Endometrial microvascular endothelial cells (primary cell): ENCODE data around the gene PNMA8C. TPM values are rescaled to one million over a fixed set of nuclear protein-coding genes. Genes with fewer than 3 reads are reported as not detected.

Experiments
- in situ Hi-C: cut with HindIII; loops from 2 replicates; pipeline ENCODE4 v1.10.0; 2017; ENCODE audit warnings: low sequenced_read_pairs, low pct_unique_long_range_greater_than_20kb; ENCODE audit errors: inconsistent ontology term
- total RNA-seq: library from RNA; depleted of rRNA; stranded (reverse); fragments of >200 nt; gene quantifications from one replicate; pipeline ENCODE4 v1.2.3, GENCODE V29; 2015; ENCODE audit errors: inconsistent ontology term

The PNMA8C gene
- not detected for total RNA-seq

DNA sequence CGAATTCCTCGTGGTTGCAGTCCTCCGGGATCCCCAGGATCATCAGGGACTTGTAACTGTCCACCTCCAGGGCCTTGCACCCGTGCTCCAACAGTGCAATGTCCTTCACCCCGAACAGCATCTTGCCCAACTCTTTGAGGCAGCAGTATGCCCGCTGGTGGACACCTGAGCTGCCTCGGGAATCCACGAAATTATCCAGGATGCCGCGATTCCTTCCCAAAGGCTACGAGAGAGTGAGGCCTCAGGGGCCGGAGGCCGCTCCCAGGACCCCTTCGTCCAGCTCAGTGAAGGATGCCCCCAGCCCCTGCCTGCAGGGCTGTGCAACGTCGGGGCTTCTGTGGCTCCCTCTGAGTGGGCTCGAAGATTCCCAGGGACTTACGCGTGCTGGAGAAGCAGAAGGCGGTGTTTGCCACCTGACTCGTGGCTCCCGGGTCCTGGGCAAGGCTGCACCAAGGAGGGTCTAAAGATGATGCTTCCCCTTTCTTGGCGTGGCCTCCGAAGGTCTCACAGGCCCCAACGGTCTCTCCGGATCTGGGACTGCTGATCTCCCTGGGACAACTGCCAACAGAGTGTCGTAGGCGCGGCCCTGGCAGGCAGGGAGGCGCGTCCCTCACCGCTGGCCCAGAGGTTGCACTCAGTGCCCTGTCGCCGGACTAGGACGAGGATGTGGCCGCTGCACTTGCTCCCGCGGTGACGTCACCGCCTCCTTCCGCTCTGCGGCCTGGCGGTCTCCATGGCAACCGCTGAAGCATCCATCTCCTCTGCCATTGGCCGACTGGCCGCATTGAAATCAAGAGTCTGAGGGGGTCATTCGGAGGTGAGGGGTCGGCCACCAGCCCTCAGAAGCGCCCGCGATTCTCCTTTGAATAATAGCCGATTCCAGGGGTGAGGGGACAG, at the start of gene PNMA8C:
Gene PNMA8C (minus strand): TSS at position 698 of the 897 bp plus-strand sequence. CDS start 577 bp downstream, at position 121.
- in situ Hi-C loops: no loop called here

- in situ Hi-C loops: no loop called here
These were observed 47.2 kb upstream of the PNMA8C start for GRCh38 chr19:46475986-46476385.

DNA sequence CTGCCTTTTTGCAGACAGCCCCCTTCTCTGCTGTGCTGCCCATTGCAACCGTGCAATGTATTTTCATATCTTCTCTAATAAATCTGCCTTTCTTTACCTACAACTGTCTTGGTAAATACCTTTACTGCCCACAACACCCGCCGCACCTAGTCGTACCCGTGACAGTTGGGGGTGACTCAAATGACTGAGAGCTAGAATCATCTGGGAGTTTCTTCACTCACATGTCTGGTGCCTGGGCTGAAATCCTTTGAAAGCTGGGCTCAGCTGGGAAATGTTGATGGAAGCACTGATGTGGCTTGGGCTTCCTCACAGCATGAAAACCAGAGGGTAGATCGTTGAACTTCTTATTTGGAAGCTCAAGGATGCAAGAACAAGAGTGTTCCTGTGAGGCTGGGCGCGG, 45.5 kb upstream of the PNMA8C start:
- in situ Hi-C loops: no loop called here

- in situ Hi-C loops: no loop called here
These were observed 43.9 kb upstream of the PNMA8C start for GRCh38 chr19:46472592-46472991.

DNA sequence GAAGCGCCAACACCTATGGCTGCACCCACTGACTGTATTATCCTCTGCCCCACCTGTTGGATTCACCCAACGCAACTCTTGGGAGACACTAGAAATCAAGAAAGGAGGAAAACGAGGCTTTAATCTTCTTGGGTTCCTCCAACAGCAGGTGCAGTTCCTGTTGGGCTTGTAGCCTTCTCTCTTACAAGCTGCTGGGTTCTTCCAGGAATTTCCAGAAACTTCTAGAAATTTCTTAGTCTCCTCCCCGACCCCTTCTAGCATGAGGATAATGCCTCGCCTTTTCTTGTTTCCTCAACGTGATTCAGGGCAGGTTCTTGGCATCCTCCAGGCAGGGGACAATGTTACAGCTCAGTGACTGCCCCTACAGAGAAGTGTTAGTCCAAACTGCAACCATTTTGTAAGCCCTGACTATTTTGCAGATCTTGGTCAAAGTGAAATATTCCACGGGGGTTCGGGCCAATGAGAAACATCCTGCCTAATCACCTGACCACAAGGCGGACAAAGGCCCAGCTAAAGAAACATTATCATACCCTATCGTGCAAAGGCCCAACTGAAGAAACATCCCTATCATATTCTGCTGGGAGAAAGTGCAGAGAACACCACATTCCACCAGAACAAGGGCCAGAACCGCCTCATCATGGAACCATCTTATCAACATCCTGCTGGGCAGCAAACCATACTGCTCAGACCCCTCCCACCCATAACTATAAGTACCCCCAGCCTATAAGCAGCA, 43.2 kb upstream of the PNMA8C start:
- in situ Hi-C loops: no loop called here

DNA sequence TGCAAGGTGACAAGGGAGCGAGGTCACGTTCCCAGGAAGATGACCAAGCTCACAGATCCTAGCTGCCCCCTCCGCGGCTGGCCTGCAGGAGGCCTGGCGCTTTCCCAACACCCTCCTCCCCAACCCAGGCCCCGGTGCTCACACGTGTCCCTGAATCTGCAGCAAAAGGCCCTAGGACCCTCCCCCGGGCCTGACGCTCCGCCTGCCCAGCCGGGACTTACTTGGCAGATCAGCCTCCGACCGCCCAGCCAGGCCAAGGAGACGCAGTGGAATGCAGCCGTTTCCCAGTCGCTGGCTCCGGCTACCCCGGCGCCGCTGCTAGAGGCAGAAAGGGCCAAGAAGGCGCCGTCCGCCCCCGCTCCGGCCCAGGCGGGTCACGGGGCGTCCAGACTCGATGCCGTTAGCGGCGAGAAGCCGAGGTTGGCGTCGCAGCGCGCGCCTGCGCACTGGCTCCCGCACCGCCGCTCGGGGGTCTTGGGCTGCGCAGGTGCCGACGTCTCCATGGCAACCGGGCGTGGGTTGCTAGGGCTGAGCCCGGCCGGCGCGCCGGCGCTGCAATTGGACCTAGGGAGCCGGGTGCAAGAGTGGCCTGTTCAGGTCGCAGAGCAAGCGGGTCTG, 42.5 kb upstream of the PNMA8C start, which contains the start of gene PNMA8A:
Gene PNMA8A (minus strand): TSS at position 448 of the 618 bp plus-strand sequence. CDS start 528 bp downstream, outside the sequence.
- in situ Hi-C loops: no loop called here

- in situ Hi-C loops: no loop called here
These were observed 41.6 kb upstream of the PNMA8C start for GRCh38 chr19:46470376-46470775.

DNA sequence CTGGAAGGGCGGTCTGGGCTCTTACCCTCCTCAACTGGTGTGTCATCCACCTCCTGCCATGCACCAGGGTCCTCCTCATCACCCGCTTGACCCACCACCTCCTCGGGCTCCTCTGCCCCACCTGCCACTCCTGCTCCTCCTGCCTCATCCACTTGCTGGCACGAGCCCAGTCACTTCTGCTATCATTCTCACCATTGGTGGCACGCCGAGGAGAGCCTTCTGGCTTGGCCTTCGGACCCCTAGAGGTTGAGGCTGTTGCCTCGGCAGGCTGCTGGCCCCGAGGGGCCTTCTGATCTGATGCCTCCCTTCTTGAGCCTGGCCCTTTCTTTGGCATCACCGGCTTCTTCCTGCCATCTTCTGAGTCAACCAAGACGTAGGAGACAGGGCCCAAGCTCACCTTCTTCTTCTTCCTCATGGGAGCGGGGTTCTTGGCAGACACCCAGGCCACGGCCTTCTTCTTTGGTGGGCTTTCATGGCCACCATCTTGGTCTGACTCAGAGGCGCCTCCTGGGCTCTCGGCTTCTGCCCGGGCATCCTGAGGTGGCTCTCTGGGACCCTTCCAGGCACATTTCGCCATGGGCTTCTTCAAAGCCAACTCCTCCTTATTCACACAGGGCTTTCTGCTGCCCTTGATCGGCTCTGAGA, 40.9 kb upstream of the PNMA8C start:
- in situ Hi-C loops: no loop called here

- in situ Hi-C loops: no loop called here
These were observed 37.9 kb upstream of the PNMA8C start for GRCh38 chr19:46466536-46467196.

DNA sequence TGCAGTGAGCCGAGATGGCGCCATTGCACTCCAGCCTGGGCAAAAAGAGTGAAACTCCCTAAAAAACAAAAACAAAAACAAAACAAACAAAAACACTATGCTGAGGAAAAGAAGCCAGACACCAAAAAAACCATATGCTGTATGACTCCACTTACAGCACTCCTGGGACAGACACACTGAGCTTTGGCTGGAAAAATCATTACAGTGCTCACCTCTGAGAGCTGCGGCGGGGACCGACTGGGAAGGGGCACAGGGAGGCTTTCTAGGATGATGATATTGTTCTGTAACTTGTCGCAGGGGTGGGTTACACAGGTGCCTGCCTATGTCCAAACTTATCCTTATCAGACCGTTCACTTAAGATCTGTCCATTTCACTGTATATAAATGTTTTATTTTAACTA, 34.8 kb upstream of the PNMA8C start:
- in situ Hi-C loops: no loop called here

DNA sequence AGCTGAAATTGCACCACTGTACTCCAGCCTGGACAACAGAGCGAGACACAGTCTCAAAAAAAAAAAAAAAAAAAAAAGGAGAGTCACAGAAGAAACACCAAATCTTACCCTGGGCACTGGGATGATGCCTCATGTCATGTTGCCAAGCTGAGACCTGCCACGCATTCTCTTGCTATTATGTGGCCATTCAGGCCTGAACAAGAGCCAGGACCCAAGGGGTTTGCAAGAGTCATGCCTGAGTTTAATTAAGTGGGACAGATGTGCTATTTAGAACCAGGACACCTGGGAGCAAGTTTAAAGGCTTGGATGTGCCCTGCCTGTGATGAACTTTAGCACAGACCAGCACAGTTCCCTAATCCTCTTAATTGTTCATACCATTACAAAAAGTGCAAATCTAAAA, 32.8 kb upstream of the PNMA8C start:
- in situ Hi-C loops: no loop called here

DNA sequence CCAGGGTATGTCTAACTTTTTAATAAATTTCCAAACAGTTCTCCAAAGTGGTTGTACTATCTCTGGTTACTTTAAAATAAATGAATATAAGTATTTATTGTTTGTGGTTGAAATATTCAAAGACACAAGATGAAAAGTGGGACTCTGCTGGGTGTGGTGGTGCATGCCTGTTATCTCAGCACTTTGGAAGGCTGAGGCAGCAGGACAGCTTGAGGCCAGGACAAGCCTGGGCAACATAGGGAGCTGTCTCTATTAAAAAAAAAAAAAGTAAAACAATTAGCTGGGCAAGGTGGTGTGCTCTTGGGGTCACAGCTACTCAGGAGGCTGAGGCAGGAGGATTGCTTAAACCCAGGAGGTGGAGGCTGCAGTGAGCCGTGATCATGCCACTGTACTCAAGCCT, 32.2 kb upstream of the PNMA8C start:
- in situ Hi-C loops: no loop called here

GRCh38 chr19:46460055-46460454, 31.3 kb upstream of the PNMA8C start:
- in situ Hi-C loops: no loop called here

DNA sequence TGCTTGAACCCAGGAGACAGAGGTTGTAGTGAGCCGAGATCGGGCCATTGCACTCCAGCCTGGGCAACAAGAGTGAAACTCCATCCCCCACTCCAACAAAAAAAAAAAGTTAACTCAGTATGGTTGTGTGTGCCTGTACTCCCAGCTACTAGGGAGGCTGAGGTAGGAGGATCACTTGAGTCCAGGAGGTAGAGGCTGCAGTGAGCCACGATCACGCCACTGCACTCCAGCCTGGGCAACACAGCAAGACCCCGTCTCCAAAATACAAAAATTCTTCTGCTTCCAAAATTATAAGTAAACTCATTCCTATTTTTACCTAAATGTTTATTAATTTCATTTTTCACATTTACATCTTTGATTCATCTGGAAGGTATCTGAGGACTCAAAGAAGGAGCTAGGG, 28.2 kb upstream of the PNMA8C start:
- in situ Hi-C loops: no loop called here

DNA sequence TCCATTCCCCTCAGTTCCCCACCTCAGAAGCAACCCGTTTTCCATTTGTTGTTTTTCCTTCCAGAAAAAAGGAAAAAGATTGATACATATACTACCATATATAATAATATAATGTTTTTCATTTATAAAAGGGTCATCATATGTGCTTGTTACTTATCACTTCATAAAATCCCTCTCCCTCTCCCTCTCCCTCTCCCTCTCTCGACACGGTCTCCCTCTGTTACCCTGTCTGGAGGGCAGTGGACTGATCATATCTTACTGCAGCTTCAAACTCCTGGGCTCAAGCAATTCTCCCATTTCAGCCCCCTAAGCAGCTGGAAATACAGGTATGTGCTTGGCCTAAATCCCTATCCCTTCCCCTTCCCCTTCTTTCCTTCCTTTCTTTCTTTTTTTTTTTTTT, 25.5 kb upstream of the PNMA8C start:
- in situ Hi-C loops: no loop called here

GRCh38 chr19:46453661-46454060, 24.9 kb upstream of the PNMA8C start:
- in situ Hi-C loops: no loop called here

DNA sequence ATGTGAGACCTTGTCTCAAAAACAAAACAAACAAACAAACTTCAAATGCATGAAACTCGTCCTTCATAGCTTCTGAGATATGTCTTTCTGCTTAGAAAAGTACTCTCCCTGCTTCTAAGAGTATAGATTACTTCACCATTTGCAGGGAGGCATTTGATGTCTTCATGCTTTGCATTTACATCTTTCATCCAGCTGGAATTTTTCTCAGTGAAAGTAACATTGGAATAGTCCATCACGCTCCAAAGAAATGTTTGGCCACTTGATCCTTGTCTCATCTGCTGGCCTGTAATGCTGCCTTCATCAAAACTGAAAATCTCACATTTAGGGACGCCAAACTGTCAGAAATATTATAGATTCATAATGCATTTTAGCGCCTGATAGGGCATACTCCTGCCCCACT, 23.4 kb upstream of the PNMA8C start:
- in situ Hi-C loops: no loop called here

- in situ Hi-C loops: no loop called here
These were observed 22.6 kb upstream of the PNMA8C start for GRCh38 chr19:46451352-46451751.

GRCh38 chr19:46450737-46451136, 22.0 kb upstream of the PNMA8C start:
- in situ Hi-C loops: no loop called here
